ENCODE data around the gene NR1H2. TPM values are rescaled to one million over a fixed set of nuclear protein-coding genes. Genes with fewer than 3 reads are reported as not detected.
"Not testable (repeated sequence)": the region's sequence is repeated elsewhere in the genome, so short reads cannot be mapped to it uniquely, and the experiment has no call there.

NR1H2 gene
- total and polyA plus RNA-seq, 2 experiments from 2014 or later, result 32.9 to 70.2 TPM

GRCh38 chr19:50334741-50335421, 41.4 kb upstream of the NR1H2 start (continued):
- TF ChIP-seq ZNF462 (CRISPR knock-in tag; IDR thresholded peaks at IDR 0.05), result no peak

GRCh38 chr19:50337031-50337430, 39.2 kb upstream of the NR1H2 start:
- H3K4me1 ChIP-seq (ENCODE audit: insufficient read depth); H3K27ac ChIP-seq (ENCODE audit: low read depth); DNase-seq (ENCODE audit: low spot score); H3K4me3 Mint-ChIP-seq; H3K4me3 ChIP-seq; H3K9me2 ChIP-seq (ENCODE audit: insufficient read depth); H2AFZ ChIP-seq; ATAC-seq; H3K27ac Mint-ChIP-seq; H3F3A ChIP-seq (replicated peaks; ENCODE audit: low read depth); H3K27me3 Mint-ChIP-seq (ENCODE audit: insufficient read depth, low read depth, poor library complexity); H3K4me1 Mint-ChIP-seq; H3K4me2 ChIP-seq; H3K79me2 ChIP-seq (replicated peaks; ENCODE audit: insufficient read depth); H3K36me3 ChIP-seq (ENCODE audit: insufficient read depth); H3K27me3 ChIP-seq (ENCODE audit: insufficient read depth); H4K20me1 ChIP-seq (replicated peaks; ENCODE audit: insufficient read depth): not testable (repeated sequence)
- Mint-ChIP-seq H3K9me3 (peaks cover 95% of the 10 kb centered on the region), H3K36me3 (ENCODE audit: low read depth) (peaks cover 40% of the 10 kb centered on the region)

GRCh38 chr19:50340331-50340730, 35.9 kb upstream of the NR1H2 start:
- no peak overlapping the region for H3K27ac ChIP-seq (ENCODE audit: low read depth)
- H3K27me3 ChIP-seq (ENCODE audit: insufficient read depth), result no peaks in the 10 kb centered on the region
- H3K27me3 Mint-ChIP-seq (ENCODE audit: insufficient read depth, low read depth, poor library complexity), result peaks cover 8% of the 10 kb centered on the region
- no peak overlapping the region for H3K4me3 ChIP-seq
- H3K79me2 ChIP-seq (replicated peaks; ENCODE audit: insufficient read depth), result no peaks in the 10 kb centered on the region
- H3K4me3 Mint-ChIP-seq, result no peak overlapping the region
- peaks cover 29% of the 10 kb centered on the region for H3K36me3 Mint-ChIP-seq (ENCODE audit: low read depth)
- H3F3A ChIP-seq (replicated peaks; ENCODE audit: low read depth), result no peaks in the 10 kb centered on the region
- no peaks in the 10 kb centered on the region; the same call in 1 of the 2 replicates for H3K36me3 ChIP-seq (ENCODE audit: insufficient read depth)
- no peaks in the 10 kb centered on the region for H3K9me2 ChIP-seq (ENCODE audit: insufficient read depth)
- H2AFZ ChIP-seq, result no peak overlapping the region
- DNase-seq (ENCODE audit: low spot score) (no peak), ATAC-seq (no peak)
- no peak overlapping the region for H3K27ac Mint-ChIP-seq
- no peaks in the 10 kb centered on the region for H3K4me1 ChIP-seq (ENCODE audit: insufficient read depth)
- no peaks in the 10 kb centered on the region; the same call in 1 of the 2 replicates for H4K20me1 ChIP-seq (replicated peaks; ENCODE audit: insufficient read depth)
- H3K9me3 Mint-ChIP-seq, result peaks cover 96% of the 10 kb centered on the region
- H3K4me1 Mint-ChIP-seq, result no peaks in the 10 kb centered on the region
- no peak overlapping the region for H3K4me2 ChIP-seq
- TF ChIP-seq EZH2 (IDR thresholded peaks at IDR 0.05; ENCODE audit: low read depth, unreplicated experiment) (no peak), ETS1 (IDR thresholded peaks at IDR 0.05) (no peak), REST (IDR thresholded peaks at IDR 0.05; ENCODE audit: unreplicated experiment) (no peak), ZNF114 (CRISPR knock-in tag; IDR thresholded peaks at IDR 0.05) (no peak), POLR2AphosphoS5 (IDR thresholded peaks at IDR 0.05; ENCODE audit: low read depth) (no peak), ZNF331 (CRISPR knock-in tag; IDR thresholded peaks at IDR 0.05; ENCODE audit: low read depth) (no peak), STAT1 (IDR thresholded peaks at IDR 0.05; ENCODE audit: unreplicated experiment) (no peak), EZH2phosphoT487 (IDR thresholded peaks at IDR 0.05; ENCODE audit: unreplicated experiment) (no peak), NANOG (IDR thresholded peaks at IDR 0.05; ENCODE audit: borderline replicate concordance) (no peak)

All from GM23338 (cell line).